Parathyroid adenoma (tissue), 2 donors: ENCODE data around the gene TEP1.
"Not testable (repeated sequence)": the region's sequence is repeated elsewhere in the genome, so short reads cannot be mapped to it uniquely, and the experiment has no call there.

ENCODE experiments used
- H2AFZ ChIP-seq: fragments of 300-600 bp; sonication (generic); one replicate; pipeline ENCODE4 v1.7.0; 2017; ENCODE audit warnings: antibody characterized with exemption, mild to moderate bottlenecking
- H3K27ac ChIP-seq: fragments of 300-600 bp; sonication (generic); one replicate; pipeline ENCODE4 v1.7.0; 2017
- H3K27me3 ChIP-seq: fragments of 300-600 bp; sonication (generic); one replicate; pipeline ENCODE4 v1.7.0; 2017; ENCODE audit warnings: low read length; ENCODE audit not compliant: control insufficient read depth, insufficient read depth
- H3K36me3 ChIP-seq: fragments of 300-600 bp; sonication (generic); one replicate; pipeline ENCODE4 v1.7.0; 2017; ENCODE audit warnings: low read length; ENCODE audit not compliant: control insufficient read depth, insufficient read depth
- H3K4me1 ChIP-seq: fragments of 300-600 bp; sonication (generic); one replicate; pipeline ENCODE4 v1.7.0; 2017; ENCODE audit warnings: control low read depth
- H3K4me2 ChIP-seq: fragments of 300-600 bp; sonication (generic); one replicate; pipeline ENCODE4 v1.7.0; 2017; ENCODE audit warnings: low read length
- H3K4me3 ChIP-seq: fragments of 300-600 bp; sonication (generic); one replicate; pipeline ENCODE4 v1.7.0; 2017; ENCODE audit warnings: low read depth, low read length
- H3K79me2 ChIP-seq: fragments of 300-600 bp; sonication (generic); one replicate; pipeline ENCODE4 v1.7.0; 2017; ENCODE audit warnings: control low read depth
- H3K9ac ChIP-seq: fragments of 300-600 bp; sonication (generic); one replicate; pipeline ENCODE4 v1.7.0; 2017; ENCODE audit warnings: mild to moderate bottlenecking
- H3K9me3 ChIP-seq: fragments of 300-600 bp; sonication (generic); one replicate; pipeline ENCODE4 v1.7.0; 2017; ENCODE audit warnings: low read length; ENCODE audit not compliant: control insufficient read depth
- CTCF ChIP-seq: fragments of 300-600 bp; sonication (generic); IDR thresholded peaks from one replicate; pipeline ENCODE4 v1.7.0; 2017; ENCODE audit warnings: antibody characterized with exemption, mild to moderate bottlenecking
- donor health status: primary hyperparathyroidism.

The TEP1 gene

GRCh38 chr14:20377171-20377570 lies 36.1 kb downstream of the TEP1 start:
- H3K27ac ChIP-seq, result no peak overlapping the region
- no peak overlapping the region for H3K4me3 ChIP-seq
- no peaks in the 10 kb centered on the region for H3K4me1 ChIP-seq
- no peak overlapping the region for H2AFZ ChIP-seq
- TF ChIP-seq CTCF, result no peak
- H3K4me2 ChIP-seq, result no peak overlapping the region
- H3K9ac ChIP-seq, result no peak overlapping the region
- no peaks in the 10 kb centered on the region for H3K36me3 ChIP-seq
- H3K79me2 ChIP-seq, result no peaks in the 10 kb centered on the region
- H3K27me3 ChIP-seq, result no peaks in the 10 kb centered on the region
- H3K9me3 ChIP-seq, result no peaks in the 10 kb centered on the region

GRCh38 chr14:20376071-20376588 lies 37.2 kb downstream of the TEP1 start:
- H3K9ac ChIP-seq, result no peak overlapping the region

GRCh38 chr14:20375471-20375870 lies 37.8 kb downstream of the TEP1 start:
- Histone ChIP-seq H3K79me2 (no peaks in the 10 kb centered on the region), H3K27ac (no peak overlapping the region), H3K36me3 (no peaks in the 10 kb centered on the region), H3K4me2 (no peak overlapping the region), H2AFZ (no peak overlapping the region), H3K9me3 (no peaks in the 10 kb centered on the region), H3K4me1 (no peaks in the 10 kb centered on the region), H3K9ac (no peak overlapping the region), H3K4me3 (no peak overlapping the region), H3K27me3 (no peaks in the 10 kb centered on the region)
- no peak for TF ChIP-seq CTCF

More at GRCh38 chr14:20376071-20376588, 37.2 kb downstream of the TEP1 start:
- H3K4me1 ChIP-seq, result no peaks in the 10 kb centered on the region
- H3K4me2 ChIP-seq, result no peak overlapping the region
- no peak for TF ChIP-seq CTCF
- H3K4me3 ChIP-seq, result no peak overlapping the region
- H3K27ac ChIP-seq, result no peak overlapping the region
- H3K9me3 ChIP-seq, result no peaks in the 10 kb centered on the region
- H2AFZ ChIP-seq, result no peak overlapping the region
- H3K79me2 ChIP-seq, result no peaks in the 10 kb centered on the region
- no peaks in the 10 kb centered on the region for H3K36me3 ChIP-seq
- H3K27me3 ChIP-seq, result no peaks in the 10 kb centered on the region

GRCh38 chr14:20372796-20373195 lies 40.5 kb downstream of the TEP1 start:
- Histone ChIP-seq H3K36me3 (no peaks in the 10 kb centered on the region), H3K9me3 (no peaks in the 10 kb centered on the region)
- TF ChIP-seq CTCF, result no peak

GRCh38 chr14:20365928-20366327 lies 47.4 kb downstream of the TEP1 start:
- Histone ChIP-seq H3K27ac (no peak overlapping the region), H3K4me1 (no peaks in the 10 kb centered on the region), H2AFZ (no peak overlapping the region), H3K27me3 (no peaks in the 10 kb centered on the region), H3K36me3 (no peaks in the 10 kb centered on the region), H3K4me2 (no peak overlapping the region), H3K4me3 (no peak overlapping the region), H3K9me3 (no peaks in the 10 kb centered on the region), H3K9ac (no peak overlapping the region), H3K79me2 (no peaks in the 10 kb centered on the region)
- no peak for TF ChIP-seq CTCF

More at GRCh38 chr14:20372796-20373195, 40.5 kb downstream of the TEP1 start:
- no peaks in the 10 kb centered on the region for H3K4me1 ChIP-seq
- H3K27ac ChIP-seq, result no peak overlapping the region
- no peaks in the 10 kb centered on the region for H3K27me3 ChIP-seq
- no peak overlapping the region for H3K4me2 ChIP-seq
- H3K79me2 ChIP-seq, result no peaks in the 10 kb centered on the region
- H2AFZ ChIP-seq, result no peak overlapping the region
- no peak overlapping the region for H3K9ac ChIP-seq
- no peak overlapping the region for H3K4me3 ChIP-seq

GRCh38 chr14:20358474-20358873 lies 54.8 kb downstream of the TEP1 start:
- not testable (repeated sequence) for H3K4me2 ChIP-seq, H3K27me3 ChIP-seq, H3K79me2 ChIP-seq, H2AFZ ChIP-seq, H3K4me1 ChIP-seq, H3K4me3 ChIP-seq, H3K27ac ChIP-seq, H3K9ac ChIP-seq, H3K9me3 ChIP-seq, H3K36me3 ChIP-seq
